ENCODE data around the gene EIF2AK3.

Gene EIF2AK3

GRCh38 chr2:88627055-88627855 is at the start of gene EIF2AK3:
TSS of gene EIF2AK3 (minus strand) at chr2:88627464. CDS start at chr2:88627274, 190 bp downstream.
- no peaks in the 10 kb centered on the region for H3K36me3 ChIP-seq
- TF ChIP-seq CTCF (IDR thresholded peaks at IDR 0.05; ENCODE audit: low read depth, low read length) = no peak
- DNase-seq = peak; percentile 98
- H3K4me3 ChIP-seq (ENCODE audit: low read depth, low read length) = peak within 1 kb of the TSS; percentile 75
- no peaks in the 10 kb centered on the region for H3K27me3 ChIP-seq (ENCODE audit: insufficient read depth, low read depth, severe bottlenecking)
- H3K27ac ChIP-seq = peak within 1 kb of the TSS; percentile 86
- H3K9me3 ChIP-seq (ENCODE audit: severe bottlenecking) = no peaks in the 10 kb centered on the region

GRCh38 chr2:88673363-88673762 is 46.1 kb upstream of the EIF2AK3 start:
- TF ChIP-seq CTCF (IDR thresholded peaks at IDR 0.05; ENCODE audit: low read depth, low read length) = no peak
- Histone ChIP-seq H3K36me3 (no peaks in the 10 kb centered on the region), H3K4me3 (ENCODE audit: low read depth, low read length) (no peak overlapping the region), H3K27ac (no peak overlapping the region), H3K9me3 (ENCODE audit: severe bottlenecking) (no peaks in the 10 kb centered on the region), H3K27me3 (ENCODE audit: insufficient read depth, low read depth, severe bottlenecking) (peaks cover 3% of the 10 kb centered on the region)
- DNase-seq = no peak

GRCh38 chr2:88671786-88672427 is 44.6 kb upstream of the EIF2AK3 start:
- peak; percentile 24 for DNase-seq
- no peak overlapping the region for H3K4me3 ChIP-seq (ENCODE audit: low read depth, low read length)
- H3K27me3 ChIP-seq (ENCODE audit: insufficient read depth, low read depth, severe bottlenecking) = peaks cover 3% of the 10 kb centered on the region
- H3K27ac ChIP-seq = no peak overlapping the region
- no peaks in the 10 kb centered on the region for H3K36me3 ChIP-seq
- peak; percentile 65 for TF ChIP-seq CTCF (IDR thresholded peaks at IDR 0.05; ENCODE audit: low read depth, low read length)
- H3K9me3 ChIP-seq (ENCODE audit: severe bottlenecking) = no peaks in the 10 kb centered on the region

GRCh38 chr2:88669482-88670214 is 42.4 kb upstream of the EIF2AK3 start:
- peak; percentile 69 for TF ChIP-seq CTCF (IDR thresholded peaks at IDR 0.05; ENCODE audit: low read depth, low read length)
- Histone ChIP-seq H3K4me3 (ENCODE audit: low read depth, low read length) (no peak overlapping the region), H3K27me3 (ENCODE audit: insufficient read depth, low read depth, severe bottlenecking) (no peaks in the 10 kb centered on the region), H3K27ac (no peak overlapping the region), H3K36me3 (no peaks in the 10 kb centered on the region), H3K9me3 (ENCODE audit: severe bottlenecking) (no peaks in the 10 kb centered on the region)
- DNase-seq = peak; percentile 44

- Histone ChIP-seq H3K9me3 (ENCODE audit: severe bottlenecking) (no peaks in the 10 kb centered on the region), H3K36me3 (no peaks in the 10 kb centered on the region), H3K27me3 (ENCODE audit: insufficient read depth, low read depth, severe bottlenecking) (no peaks in the 10 kb centered on the region), H3K4me3 (ENCODE audit: low read depth, low read length) (no peak overlapping the region), H3K27ac (no peak overlapping the region)
- TF ChIP-seq CTCF (IDR thresholded peaks at IDR 0.05; ENCODE audit: low read depth, low read length) = no peak
- DNase-seq = no peak
Measured at GRCh38 chr2:88668862-88669261, 41.6 kb upstream of the EIF2AK3 start.

All from WERI-Rb-1 (cell line).